HepG2 (cell line): ENCODE data around the gene TFAM. TPM values are rescaled to one million over a fixed set of nuclear protein-coding genes. Genes with fewer than 3 reads are reported as not detected.

Source experiments
- ADNP ChIP-seq: sonication (generic); formaldehyde crosslinking; IDR thresholded peaks from 2 replicates; pipeline ENCODE4 v1.4.0; 2020; ENCODE audit warnings: missing genetic modification reagents
- CCAR2 ChIP-seq: fragments of 200-400 bp; formaldehyde crosslinking; optimal IDR thresholded peaks from 2 replicates; pipeline ENCODE3; 2018; ENCODE audit warnings: low read depth, mild to moderate bottlenecking, low read length, moderate library complexity
- GTF3A ChIP-seq: sonication (generic); formaldehyde crosslinking; conservative IDR thresholded peaks from 2 replicates; pipeline ENCODE4 v1.4.0; 2020; ENCODE audit warnings: mild to moderate bottlenecking, missing genetic modification reagents
- TBP ChIP-seq: sonication (generic); formaldehyde crosslinking; IDR thresholded peaks from 2 replicates; pipeline ENCODE4 v1.5.0; 2020; ENCODE audit warnings: missing genetic modification reagents
- TOPORS ChIP-seq: sonication (generic); formaldehyde crosslinking; IDR thresholded peaks from 2 replicates; pipeline ENCODE4 v1.8.0; 2023; ENCODE audit warnings: mild to moderate bottlenecking, missing genetic modification reagents
- XRCC5 ChIP-seq: fragments of 200-400 bp; formaldehyde crosslinking; optimal IDR thresholded peaks from 2 replicates; pipeline ENCODE3; 2017; ENCODE audit warnings: mild to moderate bottlenecking, low read length
- ZNF274 ChIP-seq: sonication (generic); formaldehyde crosslinking; IDR thresholded peaks from 2 replicates; pipeline ENCODE4 v1.5.1; 2020; ENCODE audit warnings: mild to moderate bottlenecking, missing genetic modification reagents
- ZNF547 ChIP-seq: sonication (generic); formaldehyde crosslinking; IDR thresholded peaks from 2 replicates; pipeline ENCODE4 v1.5.1; 2020; ENCODE audit warnings: mild to moderate bottlenecking, missing genetic modification reagents
- ZNF557 ChIP-seq: sonication (generic); formaldehyde crosslinking; IDR thresholded peaks from 2 replicates; pipeline ENCODE4 v1.4.0; 2020; ENCODE audit warnings: missing genetic modification reagents
- polyA plus RNA-seq, 8 experiments: library from polyadenylated mRNA; depleted of rRNA in 3 of 8; stranded (reverse) in 7 of 8; unstranded in 1 of 8; fragments of >200 nt; fragmentation: Illumina TruSeq in 4 of 8; extraction: Trizol in 4 of 8; gene quantifications; 2 replicates each; pipeline versions ENCODE4 v1.2.1 to v1.2.3, GENCODE V29; 2011 to 2016; ENCODE audit warnings: low read depth in 4 of 8, missing spikeins in 1 of 8, mixed read lengths in 1 of 8; ENCODE audit not compliant: insufficient read depth in 1 of 8
- total RNA-seq, 5 experiments: library from RNA; depleted of rRNA; stranded (reverse); fragments of >200 nt; fragmentation: Illumina TruSeq; extraction: Trizol; gene quantifications; 2 replicates each; pipeline ENCODE4 v1.2.3, GENCODE V29; 2016; ENCODE audit warnings: low read depth in 1 of 5
- TF ChIP-seq, protein P1 (sequence below): sonication (generic); formaldehyde crosslinking; IDR thresholded peaks from 2 replicates; pipeline ENCODE4 v1.4.0; 2020; ENCODE audit warnings: missing genetic modification reagents
- TF ChIP-seq, protein P2 (sequence below): sonication (generic); formaldehyde crosslinking; IDR thresholded peaks from 2 replicates; pipeline ENCODE4 v1.4.0; 2020; ENCODE audit warnings: mild to moderate bottlenecking, missing genetic modification reagents, borderline replicate concordance
- TF ChIP-seq, protein P3 (sequence below): sonication (generic); formaldehyde crosslinking; IDR thresholded peaks from 2 replicates; pipeline ENCODE4 v1.4.0; 2020; ENCODE audit warnings: mild to moderate bottlenecking, missing genetic modification reagents, borderline replicate concordance
- TF ChIP-seq, protein P4 (sequence below), 2 experiments: IDR thresholded peaks; 2 replicates each; pipeline ENCODE4 v1.6.1; 2011 to 2012; ENCODE audit warnings: low read length in 2 of 2, borderline replicate concordance in 1 of 2, low read depth in 1 of 2, mild to moderate bottlenecking in 1 of 2, moderate library complexity in 1 of 2

The TFAM gene
- total and polyA plus RNA-seq, 2 of the 13 experiments (the other 11 are each of a cell fraction or from before 2014, with no cell fraction given) = 18.4 to 125 TPM

DNA sequence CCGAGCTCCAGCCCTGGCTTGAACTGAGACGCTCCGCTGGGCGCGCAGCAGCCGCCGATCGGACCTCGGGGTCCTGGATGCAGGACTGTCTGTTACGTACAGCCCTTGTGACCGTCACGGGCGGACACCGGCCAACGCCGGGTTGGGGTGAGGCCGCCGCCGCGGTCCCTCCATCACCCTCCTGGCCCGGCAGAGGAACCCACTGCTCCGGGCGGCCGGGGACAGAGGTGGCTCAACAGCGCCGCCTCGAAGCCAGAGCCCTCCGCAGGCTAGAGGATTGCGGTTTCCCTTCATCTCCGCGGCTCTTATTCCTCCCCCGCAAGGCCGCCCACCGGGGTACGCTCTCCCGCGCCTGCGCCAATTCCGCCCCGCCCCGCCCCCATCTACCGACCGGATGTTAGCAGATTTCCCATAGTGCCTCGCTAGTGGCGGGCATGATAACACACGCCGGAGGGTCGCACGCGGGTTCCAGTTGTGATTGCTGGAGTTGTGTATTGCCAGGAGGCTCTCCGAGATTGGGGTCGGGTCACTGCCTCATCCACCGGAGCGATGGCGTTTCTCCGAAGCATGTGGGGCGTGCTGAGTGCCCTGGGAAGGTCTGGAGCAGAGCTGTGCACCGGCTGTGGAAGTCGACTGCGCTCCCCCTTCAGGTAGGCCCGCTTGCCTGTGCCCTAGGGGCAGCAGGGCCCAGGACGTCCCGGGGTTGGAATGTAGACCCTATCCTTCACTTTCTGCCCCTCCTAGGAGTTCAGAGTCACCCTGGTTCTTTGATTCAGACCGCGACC is at the start of gene TFAM (continued):
- TF ChIP-seq ADNP (CRISPR knock-in tag) (no peak; the same call in 1 of the 2 replicates), XRCC5 (peak; percentile 54), ZNF274 (peak; percentile 69; the same call in 1 of the 2 replicates), TOPORS (CRISPR knock-in tag) (peak; percentile 93; the same call in 1 of the 2 replicates), ZNF547 (CRISPR knock-in tag) (peak; percentile 85; the same call in 1 of the 2 replicates), ZNF557 (peak; percentile 61; the same call in 1 of the 2 replicates), CCAR2 (no peak), TBP (CRISPR knock-in tag) (no peak), GTF3A (no peak)
- TF ChIP-seq, protein P1, sequence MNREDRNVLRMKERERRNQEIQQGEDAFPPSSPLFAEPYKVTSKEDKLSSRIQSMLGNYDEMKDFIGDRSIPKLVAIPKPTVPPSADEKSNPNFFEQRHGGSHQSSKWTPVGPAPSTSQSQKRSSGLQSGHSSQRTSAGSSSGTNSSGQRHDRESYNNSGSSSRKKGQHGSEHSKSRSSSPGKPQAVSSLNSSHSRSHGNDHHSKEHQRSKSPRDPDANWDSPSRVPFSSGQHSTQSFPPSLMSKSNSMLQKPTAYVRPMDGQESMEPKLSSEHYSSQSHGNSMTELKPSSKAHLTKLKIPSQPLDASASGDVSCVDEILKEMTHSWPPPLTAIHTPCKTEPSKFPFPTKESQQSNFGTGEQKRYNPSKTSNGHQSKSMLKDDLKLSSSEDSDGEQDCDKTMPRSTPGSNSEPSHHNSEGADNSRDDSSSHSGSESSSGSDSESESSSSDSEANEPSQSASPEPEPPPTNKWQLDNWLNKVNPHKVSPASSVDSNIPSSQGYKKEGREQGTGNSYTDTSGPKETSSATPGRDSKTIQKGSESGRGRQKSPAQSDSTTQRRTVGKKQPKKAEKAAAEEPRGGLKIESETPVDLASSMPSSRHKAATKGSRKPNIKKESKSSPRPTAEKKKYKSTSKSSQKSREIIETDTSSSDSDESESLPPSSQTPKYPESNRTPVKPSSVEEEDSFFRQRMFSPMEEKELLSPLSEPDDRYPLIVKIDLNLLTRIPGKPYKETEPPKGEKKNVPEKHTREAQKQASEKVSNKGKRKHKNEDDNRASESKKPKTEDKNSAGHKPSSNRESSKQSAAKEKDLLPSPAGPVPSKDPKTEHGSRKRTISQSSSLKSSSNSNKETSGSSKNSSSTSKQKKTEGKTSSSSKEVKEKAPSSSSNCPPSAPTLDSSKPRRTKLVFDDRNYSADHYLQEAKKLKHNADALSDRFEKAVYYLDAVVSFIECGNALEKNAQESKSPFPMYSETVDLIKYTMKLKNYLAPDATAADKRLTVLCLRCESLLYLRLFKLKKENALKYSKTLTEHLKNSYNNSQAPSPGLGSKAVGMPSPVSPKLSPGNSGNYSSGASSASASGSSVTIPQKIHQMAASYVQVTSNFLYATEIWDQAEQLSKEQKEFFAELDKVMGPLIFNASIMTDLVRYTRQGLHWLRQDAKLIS (CRISPR knock-in tag) = 0 out of 2 replicates have a peak, but pooled peaks have one; percentile 58
- TF ChIP-seq, protein P2, sequence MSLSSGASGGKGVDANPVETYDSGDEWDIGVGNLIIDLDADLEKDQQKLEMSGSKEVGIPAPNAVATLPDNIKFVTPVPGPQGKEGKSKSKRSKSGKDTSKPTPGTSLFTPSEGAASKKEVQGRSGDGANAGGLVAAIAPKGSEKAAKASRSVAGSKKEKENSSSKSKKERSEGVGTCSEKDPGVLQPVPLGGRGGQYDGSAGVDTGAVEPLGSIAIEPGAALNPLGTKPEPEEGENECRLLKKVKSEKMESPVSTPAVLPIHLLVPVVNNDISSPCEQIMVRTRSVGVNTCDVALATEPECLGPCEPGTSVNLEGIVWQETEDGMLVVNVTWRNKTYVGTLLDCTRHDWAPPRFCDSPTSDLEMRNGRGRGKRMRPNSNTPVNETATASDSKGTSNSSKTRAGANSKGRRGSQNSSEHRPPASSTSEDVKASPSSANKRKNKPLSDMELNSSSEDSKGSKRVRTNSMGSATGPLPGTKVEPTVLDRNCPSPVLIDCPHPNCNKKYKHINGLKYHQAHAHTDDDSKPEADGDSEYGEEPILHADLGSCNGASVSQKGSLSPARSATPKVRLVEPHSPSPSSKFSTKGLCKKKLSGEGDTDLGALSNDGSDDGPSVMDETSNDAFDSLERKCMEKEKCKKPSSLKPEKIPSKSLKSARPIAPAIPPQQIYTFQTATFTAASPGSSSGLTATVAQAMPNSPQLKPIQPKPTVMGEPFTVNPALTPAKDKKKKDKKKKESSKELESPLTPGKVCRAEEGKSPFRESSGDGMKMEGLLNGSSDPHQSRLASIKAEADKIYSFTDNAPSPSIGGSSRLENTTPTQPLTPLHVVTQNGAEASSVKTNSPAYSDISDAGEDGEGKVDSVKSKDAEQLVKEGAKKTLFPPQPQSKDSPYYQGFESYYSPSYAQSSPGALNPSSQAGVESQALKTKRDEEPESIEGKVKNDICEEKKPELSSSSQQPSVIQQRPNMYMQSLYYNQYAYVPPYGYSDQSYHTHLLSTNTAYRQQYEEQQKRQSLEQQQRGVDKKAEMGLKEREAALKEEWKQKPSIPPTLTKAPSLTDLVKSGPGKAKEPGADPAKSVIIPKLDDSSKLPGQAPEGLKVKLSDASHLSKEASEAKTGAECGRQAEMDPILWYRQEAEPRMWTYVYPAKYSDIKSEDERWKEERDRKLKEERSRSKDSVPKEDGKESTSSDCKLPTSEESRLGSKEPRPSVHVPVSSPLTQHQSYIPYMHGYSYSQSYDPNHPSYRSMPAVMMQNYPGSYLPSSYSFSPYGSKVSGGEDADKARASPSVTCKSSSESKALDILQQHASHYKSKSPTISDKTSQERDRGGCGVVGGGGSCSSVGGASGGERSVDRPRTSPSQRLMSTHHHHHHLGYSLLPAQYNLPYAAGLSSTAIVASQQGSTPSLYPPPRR (CRISPR knock-in tag) = peak; percentile 15; the same call in 1 of the 2 replicates
- TF ChIP-seq, protein P3, sequence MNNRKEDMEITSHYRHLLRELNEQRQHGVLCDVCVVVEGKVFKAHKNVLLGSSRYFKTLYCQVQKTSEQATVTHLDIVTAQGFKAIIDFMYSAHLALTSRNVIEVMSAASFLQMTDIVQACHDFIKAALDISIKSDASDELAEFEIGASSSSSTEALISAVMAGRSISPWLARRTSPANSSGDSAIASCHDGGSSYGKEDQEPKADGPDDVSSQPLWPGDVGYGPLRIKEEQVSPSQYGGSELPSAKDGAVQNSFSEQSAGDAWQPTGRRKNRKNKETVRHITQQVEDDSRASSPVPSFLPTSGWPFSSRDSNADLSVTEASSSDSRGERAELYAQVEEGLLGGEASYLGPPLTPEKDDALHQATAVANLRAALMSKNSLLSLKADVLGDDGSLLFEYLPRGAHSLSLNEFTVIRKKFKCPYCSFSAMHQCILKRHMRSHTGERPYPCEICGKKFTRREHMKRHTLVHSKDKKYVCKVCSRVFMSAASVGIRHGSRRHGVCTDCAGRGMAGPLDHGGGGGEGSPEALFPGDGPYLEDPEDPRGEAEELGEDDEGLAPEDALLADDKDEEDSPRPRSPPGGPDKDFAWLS = peak; percentile 78; the same call in 1 of the 2 replicates
- TF ChIP-seq, protein P4, sequence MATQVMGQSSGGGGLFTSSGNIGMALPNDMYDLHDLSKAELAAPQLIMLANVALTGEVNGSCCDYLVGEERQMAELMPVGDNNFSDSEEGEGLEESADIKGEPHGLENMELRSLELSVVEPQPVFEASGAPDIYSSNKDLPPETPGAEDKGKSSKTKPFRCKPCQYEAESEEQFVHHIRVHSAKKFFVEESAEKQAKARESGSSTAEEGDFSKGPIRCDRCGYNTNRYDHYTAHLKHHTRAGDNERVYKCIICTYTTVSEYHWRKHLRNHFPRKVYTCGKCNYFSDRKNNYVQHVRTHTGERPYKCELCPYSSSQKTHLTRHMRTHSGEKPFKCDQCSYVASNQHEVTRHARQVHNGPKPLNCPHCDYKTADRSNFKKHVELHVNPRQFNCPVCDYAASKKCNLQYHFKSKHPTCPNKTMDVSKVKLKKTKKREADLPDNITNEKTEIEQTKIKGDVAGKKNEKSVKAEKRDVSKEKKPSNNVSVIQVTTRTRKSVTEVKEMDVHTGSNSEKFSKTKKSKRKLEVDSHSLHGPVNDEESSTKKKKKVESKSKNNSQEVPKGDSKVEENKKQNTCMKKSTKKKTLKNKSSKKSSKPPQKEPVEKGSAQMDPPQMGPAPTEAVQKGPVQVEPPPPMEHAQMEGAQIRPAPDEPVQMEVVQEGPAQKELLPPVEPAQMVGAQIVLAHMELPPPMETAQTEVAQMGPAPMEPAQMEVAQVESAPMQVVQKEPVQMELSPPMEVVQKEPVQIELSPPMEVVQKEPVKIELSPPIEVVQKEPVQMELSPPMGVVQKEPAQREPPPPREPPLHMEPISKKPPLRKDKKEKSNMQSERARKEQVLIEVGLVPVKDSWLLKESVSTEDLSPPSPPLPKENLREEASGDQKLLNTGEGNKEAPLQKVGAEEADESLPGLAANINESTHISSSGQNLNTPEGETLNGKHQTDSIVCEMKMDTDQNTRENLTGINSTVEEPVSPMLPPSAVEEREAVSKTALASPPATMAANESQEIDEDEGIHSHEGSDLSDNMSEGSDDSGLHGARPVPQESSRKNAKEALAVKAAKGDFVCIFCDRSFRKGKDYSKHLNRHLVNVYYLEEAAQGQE (IDR thresholded peaks at IDR 0.05; ENCODE audit: borderline replicate concordance in 1 of 2, low read depth in 1 of 2, low read length in 2 of 2) = peak in 1 of 2 experiments; percentile 46; a peak in 1 of 4 replicates
